Kidney glomerular epithelial cell (primary cell): ENCODE results near the gene GPRASP3.
A peak's percentile ranks its signal among the peaks of the same experiment; 100 is the strongest.

Experiments
- DNase-seq: peaks from one replicate; lab custom pipeline; 2025; lab: John Stamatoyannopoulos, UW

The GPRASP3 gene

DNA sequence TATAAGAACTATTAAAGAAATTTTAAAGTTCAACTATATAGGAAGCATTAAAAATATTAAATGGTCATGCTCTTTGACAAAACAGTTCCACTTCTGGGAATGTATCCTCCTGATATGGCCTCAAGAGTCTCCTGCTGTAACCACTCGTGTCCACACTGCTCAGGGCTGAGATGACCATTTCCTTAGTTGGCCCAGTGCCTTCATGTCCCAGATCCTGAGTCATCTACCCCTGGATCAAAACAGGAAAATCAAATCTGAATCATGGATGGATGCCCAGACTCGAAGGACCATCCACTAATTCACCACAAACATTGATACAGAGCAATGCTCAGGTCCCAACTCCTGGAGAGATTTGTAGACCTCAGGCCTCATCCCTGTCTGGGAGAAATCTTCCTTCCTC lies 44.7 kb downstream of the GPRASP3 start:
- no peak for DNase-seq

DNA sequence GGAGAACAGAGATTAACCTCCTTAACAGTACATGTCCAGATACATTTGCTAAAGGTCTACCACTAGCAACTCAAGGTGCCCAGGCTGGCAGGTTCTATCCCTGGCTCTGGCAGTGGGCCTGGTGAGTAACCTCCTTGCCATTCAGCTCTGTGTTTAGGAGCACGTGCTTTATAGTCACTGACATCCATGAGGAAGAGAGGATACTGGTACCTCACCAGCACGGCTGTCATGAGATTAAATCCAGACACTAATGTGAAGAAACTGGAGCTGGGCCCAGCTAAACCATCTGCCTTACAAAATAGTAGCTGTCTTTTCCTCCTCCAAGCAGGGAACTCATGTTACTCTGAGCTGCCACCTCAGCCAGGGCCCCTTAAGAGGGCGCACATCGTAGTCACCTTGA lies 45.3 kb downstream of the GPRASP3 start:
- DNase-seq = no peak

DNA sequence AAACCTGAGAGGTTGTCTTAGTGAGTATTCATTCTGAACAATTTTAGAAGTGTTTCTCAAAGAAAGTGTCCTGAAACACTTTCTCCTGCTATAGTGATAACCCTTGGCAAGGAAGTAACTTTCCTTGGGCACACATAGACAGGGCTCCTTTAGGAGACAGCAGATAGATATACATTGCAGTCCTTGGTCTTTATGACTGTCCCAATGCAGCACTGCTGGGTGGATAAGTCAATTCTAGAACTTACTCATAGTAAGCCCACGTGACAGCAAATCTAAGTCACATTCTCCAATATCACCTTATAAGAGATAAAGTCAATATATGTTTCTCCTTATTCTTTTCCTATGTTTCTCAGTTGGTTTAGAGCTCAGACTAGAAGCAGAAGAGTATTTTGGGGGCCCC lies 46.7 kb downstream of the GPRASP3 start:
- DNase-seq = no peak

DNA sequence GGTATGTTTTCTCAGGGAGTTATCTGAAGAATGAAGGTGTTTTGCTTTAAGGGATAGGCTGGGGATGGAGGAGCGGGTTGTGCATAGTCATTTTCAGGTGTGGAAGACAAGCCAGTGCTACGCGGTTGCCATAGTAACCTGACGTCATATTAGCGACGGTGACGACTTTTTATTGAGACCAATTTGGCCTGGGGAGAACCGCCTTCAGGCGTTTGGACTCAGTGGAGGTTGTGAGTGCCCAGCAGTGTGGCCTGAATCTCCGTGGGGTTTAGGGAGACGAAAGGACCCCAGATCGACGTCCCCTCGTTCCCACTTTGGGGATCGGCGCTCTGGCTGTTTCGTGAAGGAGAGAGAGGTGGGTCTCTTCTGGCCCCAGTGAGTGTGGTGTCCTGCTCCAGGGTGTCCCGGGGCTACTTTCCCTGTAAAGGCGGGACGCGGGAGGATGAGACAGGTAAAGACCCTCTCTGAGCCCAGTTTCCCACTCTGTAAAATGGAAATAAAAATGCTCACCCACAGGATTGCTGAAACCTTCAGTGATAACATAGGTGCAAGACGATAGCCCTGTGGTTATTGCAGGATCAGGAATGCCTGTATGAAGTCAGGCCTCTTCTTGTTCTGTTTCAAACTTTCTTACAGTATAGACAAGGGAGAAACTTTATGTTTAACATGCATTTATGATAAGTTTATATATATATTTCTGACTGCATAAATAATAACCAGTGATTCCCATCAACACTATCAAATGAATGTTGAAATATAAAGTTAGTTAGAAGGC lies 48.6 kb downstream of the GPRASP3 start:
- peak; percentile 40 for DNase-seq
